GM21786 (cell line): Measurements from ENCODE around the gene OXT.

ENCODE experiments used
- ATAC-seq: cut with Tn5 transposase; IDR thresholded peaks from one replicate; pipeline ENCODE4 v1.9.1; 2021; ENCODE audit not compliant: unreplicated experiment

The OXT gene

DNA sequence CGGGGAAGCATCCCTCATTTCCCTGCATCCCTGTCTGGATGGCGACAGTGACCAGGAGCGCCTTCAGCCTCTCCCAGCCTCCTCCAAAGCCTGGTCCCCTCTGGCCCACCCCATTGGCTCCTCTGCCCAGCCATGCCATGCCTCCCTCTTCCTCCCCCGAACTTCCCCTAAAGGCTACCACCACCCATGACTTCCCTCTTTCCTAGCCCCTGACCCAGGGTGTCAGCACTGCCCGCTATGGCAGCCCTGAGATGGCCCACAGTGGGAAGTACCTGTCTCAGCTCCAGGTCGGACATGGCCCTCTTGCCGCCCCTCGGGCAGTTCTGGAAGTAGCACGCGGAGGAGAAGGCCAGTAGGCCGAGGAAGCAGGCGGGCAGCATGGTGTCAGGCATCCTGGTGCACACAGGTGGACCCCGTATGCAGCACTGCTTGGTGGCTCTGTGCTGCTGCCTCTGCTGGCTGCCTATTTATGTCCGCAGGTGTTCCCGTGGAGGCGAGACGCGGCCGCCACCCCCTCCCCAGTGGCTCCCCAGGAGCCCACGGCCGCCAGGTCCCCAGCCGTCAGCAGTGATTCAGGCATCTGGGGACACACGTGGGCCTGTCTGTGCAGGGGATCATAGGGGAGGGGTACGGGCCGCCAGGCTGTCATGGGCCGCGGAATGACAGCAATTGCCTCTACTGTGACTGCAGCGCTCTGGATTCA lies 13.0 kb downstream of the OXT start, which contains the start of gene AVP:
TSS of gene AVP (minus strand) at position 442 of the 703 bp plus-strand sequence. CDS start at position 392, 50 bp downstream.
- no peak for ATAC-seq

DNA sequence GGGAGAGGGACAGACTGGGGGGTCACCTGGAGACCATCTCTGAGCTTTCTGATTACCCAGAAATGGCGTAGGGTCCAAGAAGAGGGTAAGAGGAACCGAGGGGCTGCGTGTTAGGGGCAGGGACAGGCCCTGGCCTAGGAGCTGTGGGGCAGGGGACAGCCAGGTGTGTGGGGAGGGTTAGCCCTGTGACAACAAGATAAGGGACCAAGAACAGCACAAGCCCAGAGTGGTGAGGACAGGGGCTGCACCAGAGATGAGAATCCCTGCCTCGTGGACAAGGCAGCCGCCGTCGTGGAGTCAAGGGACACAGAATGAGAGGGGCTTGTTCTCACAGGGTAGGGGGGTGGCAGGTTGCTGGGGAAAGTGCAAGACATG lies 13.6 kb downstream of the OXT start:
- no peak for ATAC-seq

DNA sequence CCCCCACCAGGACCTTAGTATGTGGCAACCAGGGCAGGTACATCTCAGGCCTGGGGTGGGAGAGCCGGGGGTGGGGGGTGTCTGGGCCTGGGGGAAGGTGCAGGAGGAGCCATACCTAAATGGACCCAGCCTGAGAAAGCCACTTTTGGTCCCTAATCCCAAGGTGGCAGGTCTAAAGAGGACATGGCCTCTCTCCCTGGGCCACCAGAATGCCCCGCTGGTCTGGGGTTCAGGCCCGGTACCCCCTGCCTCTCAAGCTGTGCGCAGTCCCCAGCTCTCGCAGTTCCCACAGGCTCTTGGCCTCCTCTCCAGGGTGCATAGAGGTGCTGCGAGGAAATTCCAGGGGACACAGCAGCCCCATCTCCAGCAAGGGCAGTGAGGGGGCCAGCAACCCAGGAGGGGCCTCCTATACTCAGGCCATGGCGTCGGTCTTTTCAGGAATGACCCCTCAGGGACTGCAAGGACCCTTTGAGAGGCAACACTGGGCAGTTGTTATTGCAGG lies 14.2 kb downstream of the OXT start:
- ATAC-seq, result no peak

DNA sequence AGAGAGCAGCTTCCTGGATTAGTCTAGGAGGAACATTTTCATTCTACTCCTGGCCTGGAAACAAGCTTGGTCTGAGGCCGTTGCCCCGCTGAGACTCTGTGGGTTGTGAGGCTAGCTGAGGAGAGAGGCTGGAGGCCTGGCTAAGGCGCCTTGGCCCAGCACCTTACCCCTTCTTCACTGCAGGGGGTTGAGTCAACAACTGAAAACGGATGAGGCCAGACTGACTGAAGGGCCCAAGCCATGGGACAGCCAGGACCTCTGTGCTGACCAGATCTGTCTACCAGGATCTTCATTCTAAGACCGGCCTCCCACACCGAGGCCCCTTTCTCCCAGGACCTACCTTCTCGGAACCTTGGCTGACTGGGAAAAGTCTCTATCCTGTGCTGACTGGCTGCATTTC lies 16.6 kb downstream of the OXT start:
- ATAC-seq, result no peak

DNA sequence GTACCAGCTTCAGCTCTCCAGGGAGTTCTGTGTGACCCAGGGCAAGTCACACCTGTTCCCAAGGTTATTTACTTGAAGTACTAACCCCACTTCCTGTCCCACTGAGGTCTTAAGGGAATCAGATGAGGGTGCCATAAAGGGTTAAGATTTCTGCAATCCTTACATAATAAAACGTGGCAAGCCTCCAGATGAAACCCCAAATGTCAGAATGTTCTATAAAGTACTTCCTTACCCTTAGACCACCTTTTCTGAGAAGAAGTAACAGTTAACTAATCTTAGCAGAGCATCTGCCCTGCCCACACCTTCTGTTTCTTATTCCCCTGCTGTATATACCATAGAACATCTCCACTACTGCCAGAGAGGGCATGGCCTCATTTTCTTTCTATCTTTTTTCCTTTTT lies 19.1 kb downstream of the OXT start:
- no peak for ATAC-seq

DNA sequence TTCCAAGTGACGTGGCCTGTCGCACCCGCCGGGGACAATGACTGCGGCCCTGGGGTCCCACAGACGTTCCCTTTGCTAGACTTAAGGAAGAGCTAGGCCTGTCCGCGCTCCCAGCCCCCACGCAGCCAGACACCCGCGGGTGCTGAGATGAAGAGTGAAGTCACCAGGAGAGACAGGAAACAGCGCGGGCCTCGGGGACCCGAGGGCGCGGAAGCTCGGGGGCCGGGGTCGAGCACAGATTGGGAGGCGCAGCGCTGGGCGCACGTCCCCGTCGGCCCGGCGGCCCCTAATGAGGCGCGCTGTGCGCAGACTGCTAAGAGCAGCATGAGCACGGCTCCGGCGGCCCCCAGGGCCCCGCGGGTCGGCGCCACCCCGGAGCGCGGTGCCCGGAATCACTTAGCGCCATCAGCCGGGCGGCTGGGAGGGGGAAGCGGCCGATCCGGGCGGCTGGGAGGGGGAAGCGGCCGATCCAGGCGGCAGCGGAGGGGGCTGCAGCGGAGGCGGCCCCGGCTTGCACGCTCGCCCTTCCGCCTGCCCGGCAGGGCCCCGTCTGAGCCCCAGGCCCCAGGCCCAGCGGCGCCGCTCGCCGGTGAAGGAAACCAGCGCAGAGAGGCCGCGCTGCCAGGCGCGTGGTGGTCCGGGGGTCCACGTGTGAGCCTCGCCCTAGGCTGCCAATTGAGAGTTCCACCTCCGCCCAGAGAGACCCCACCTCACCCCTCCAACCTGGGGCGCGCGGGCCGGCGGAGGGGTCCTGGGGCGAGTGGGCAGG lies 21.4 kb downstream of the OXT start:
- ATAC-seq, result no peak

DNA sequence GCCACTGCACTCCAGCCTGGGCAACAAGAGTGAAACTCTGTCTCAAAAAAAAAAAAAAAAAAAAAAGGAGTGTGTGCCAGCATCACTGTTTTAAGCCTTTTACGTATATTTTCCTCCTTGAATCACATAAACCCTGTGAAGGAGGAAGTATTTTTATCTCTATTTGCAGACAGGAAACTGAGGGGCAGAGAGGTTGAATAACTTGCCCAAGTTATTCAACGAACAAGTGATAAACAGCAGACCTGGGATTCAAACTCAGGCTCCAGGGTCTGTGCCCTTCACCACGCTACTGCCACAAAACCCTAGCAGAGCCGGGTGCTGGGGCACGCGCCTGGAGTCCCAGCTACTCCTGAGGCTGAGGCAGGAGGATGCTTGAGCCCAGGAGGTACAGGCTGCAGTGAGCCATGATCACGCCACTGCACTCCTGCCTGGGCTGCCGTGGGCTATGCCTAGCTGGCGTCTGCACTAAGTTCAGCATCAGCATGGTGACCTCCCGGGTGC lies 22.5 kb downstream of the OXT start:
- ATAC-seq, result no peak

DNA sequence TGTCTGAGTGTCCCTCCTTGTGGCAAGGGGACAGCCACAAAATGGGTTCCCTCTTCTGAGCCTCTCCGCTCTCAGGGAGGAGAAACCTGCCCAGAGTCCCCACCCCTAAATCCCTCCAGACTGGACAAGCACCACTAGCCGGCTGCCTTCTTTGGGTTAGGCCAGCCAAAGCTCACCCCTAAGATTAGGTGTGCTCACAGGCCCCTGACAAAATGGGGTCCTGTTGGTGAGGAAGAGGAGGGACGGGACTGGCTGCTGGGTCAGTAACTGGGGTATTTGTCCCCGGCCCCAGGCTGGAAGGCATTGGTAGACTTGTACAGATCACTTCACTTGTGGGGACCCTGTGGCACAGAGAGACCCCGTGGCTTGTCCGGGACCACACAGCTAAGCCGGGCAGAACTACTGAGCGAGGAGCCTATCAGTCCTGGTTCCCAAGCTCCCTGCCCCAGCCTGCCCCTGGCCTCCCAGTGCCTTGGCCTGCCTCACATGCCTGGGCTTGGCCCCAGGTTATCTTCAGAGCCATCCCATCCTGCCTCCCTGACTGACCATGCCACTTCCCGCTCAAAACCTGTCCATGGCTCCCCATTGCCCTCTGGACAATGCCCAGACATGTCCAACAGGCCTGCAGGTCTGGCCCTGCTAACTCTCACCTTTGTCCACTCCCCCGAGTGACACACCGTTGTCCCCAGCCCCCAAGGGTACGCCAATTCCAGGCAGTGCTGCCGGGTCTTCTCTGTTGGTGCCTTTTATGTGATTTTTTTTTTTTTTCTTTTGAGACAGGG lies 23.6 kb downstream of the OXT start:
- no peak for ATAC-seq

DNA sequence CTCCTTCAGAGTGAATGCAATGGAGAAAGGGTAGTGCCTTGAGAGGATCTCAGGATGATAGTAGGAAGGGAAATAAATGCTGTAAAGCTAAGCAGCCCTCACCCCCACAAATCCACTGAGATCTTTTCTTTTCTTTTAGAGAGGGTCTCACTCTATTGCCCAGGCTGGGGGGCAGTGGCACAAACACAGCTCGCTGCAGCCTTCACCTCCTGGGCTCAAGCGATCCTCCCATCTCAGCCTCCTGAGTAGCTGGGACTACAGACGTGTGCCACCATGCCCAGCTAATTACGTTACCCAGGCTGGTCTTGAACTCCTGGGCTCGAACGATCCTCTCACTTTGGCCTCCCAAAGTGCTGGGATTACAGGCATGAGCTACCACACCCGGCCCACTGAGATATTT lies 29.1 kb downstream of the OXT start:
- no peak for ATAC-seq

DNA sequence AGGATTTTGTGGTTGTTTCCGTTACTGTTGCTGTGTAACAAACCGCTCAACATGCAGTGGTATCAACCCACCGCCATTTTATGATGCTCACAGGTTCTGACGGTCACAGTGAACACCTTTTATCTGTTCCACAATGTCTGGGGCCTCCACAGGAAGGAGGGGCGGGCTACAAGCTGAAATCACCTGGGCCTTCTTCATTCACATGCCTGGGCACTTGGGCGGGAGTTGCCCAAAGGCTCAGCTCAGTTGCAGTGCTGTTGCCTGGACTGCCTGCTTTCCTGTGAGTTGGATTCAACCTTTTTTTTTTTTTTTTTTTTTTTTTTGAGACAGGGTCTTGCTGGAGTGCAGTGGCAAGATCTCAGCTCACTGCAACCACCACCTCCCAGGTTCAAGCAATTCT lies 29.8 kb downstream of the OXT start:
- no peak for ATAC-seq

DNA sequence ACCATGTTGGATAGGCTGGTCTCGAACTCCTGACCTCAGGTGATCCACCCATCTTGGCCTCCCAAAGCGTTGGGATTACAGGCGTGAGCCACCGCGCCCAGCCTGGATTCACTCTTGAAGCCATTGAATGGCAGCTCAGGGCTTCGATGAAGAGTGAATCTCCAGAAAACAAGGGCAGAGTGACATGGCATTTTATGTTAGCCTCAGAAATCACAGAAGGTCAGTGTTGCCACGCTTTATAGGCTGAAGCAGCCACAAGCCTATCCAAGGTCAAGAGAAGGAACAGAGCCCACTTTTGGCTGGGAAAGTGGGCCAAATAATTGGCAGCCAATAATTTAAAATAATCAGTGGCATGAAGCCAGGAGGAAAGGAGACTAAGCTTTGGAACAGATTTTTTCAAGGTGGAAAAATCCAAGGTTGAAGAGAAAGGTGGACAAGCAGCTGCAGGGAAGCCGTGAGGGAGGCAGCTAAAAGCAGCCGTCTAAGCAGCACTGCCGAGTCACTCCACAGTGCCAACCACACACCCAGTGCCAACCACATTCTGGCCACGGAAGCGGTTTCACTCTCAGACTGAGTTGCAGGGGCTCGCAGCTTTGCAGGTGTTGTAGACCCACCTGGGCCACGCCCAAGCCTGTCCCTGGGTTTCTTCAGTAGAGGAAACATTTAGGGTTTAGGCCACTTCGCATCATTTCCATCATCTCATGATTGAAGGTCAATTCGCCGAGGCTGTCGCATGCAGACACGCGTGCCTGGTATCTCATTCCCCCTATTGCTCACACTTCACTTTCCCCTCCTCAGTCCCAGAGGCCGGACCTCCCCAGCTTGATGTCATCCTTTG lies 30.5 kb downstream of the OXT start:
- no peak for ATAC-seq

DNA sequence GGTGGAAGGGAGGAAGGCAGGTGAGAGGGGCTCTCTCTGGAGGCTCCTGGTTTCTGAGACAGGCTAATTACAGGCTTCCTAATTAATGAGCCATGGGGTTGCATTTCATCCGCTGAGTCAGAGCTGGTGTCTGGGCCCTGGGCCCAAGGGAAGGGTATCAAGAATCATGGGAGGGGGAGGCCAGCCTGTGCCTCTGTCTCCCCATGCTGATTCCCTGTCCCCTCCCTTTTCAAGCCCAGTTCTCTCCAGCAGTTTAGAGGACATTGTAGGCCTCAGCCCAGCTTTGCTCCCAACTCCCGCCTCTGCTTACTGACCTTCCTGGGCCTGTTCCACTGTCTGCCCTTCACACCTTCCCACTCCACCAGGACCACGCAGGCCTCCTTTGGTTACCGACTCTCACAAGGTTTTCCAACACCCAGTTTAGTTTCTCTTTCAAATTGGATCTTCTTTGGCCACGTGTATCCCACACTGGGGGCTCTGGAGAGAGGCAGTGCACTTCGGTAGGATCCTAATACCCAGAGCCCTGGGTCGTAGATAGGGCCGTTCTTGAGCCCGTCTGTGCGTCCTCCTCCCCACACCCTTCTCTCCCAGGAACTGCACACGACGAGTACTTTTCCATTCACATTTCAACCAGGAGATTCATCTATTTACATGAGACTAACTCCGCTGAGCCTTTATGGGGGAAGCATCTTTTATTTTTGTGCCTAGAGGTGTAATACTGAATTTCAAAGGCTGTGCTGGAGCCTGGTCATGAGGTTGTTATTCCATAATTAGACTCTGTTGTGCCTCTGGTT lies 31.4 kb downstream of the OXT start:
- ATAC-seq, result no peak

DNA sequence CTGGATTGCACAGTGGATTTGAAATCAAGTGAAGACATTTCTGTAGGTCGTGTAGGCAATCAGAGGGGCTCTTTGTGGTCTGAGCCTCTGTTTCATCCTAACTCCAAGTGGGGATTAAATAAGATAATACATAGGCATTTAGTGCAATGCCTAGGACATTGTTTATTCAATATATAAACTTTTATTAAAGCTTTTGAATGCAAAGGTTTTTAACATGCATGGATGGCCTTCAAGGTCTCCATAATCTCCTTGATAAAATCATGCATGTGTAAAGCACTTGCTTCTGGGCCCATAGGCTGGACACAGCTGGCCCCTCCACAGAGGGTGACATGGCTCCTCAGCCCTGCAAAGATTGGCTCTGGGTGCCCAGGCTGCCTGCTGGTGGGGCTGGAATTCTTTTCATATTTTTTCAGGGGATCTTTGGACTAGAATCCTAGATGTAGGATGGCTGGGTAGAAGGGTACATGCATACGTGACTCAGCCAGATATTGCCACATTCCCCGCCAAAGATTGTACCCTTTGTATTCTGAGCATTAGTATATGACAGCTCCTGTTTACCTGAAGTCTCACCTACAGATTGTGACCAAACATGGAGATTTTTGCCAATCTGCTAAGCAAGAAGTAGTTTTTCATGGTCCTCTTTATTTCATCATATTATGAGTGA lies 32.1 kb downstream of the OXT start:
- no peak for ATAC-seq

DNA sequence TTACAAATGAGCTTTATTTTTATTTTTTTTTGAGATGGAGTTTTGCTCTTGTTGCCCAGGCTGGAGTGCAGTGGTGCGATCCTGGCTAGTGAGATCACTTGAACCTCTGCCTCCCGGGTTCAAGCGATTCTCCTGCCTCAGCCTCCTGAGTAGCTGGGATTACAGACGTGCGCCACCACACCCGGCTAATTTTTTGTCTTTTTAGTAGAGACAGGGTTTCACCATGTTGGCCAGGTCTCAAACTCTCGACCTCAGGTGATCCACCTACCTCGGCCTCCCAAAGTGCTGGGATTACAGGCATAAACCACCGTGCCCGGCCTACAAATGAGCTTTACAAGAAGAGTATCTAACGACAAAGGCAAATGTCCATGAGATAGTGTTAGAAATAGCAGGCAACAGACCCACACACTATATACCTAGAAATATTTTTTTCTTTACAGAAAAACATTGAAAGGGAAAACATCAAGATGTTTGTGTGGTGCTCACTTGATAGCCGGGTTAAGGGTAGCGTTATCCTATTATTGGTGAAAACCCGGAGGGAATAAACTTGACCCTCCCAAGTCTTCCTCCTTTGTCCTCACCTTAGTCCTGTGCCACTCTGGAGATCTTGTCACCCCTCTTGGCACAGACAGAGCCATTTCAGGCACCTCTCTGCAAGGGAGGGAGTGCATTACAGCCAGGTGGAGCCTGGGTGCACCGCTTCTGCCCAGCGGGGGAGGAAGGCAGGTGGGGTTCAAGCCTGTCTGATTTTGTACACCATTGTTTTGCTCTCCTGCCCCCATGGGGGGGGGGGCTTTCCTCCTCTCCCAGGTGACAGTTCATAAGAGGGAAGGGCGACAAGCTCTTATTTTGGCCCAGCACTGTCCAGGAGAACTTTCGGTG lies 34.1 kb downstream of the OXT start:
- no peak for ATAC-seq

DNA sequence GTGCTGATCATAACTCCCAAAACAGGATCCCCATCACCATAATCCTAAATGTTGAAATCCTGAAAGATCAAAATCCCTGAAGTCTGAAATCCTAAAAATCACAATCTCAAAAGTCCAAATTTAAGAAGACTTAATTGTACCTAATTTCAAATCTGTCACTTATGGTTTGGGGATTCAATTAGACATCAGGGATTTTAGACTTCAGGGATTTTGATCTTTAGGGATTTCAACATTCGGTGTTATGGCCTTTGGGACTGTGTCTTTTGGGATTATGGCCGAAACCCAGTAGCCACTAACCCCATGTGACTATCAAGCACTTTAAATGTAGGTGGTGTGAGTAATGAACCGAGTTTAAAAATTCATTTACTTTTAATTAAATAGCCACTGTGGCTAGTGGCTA lies 34.8 kb downstream of the OXT start:
- ATAC-seq, result no peak

DNA sequence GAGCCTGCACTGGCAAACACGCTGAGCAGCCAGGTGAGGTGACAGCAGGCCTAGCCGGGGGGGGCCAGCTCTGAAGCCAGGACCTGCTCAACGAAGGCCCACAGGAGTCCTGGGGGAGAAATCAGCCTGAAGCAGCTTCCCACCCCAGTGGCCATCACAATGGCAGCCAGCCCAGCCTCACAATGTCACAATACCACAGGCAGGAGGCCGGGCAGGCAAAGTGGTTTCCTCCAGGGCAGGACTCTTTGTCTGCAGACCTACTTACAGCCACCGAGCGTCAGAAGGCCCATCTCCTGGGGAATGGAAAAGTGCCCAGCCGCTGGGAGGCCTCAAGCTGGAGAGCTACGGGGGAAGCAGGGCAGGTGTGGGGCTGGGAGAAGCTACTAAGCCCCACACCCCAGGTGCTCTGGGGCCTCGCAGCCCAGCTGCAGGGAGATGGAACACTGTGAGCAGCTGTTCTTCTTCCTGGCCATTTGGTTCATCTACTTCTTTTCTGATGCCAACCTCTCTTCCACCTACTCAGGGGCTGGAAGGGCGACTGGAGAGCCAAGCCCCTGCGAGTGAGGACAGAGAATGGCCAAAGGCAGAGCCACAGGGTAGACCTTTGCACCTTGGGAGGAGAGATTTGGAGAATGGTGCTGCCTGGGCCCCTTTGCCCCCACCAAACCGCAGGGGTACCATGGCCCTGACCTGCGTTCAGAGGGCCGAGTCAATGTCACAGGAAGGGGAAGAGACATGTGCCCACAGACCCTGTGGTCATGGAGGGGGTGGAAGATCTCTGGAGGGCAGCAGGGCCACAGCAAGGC lies 35.4 kb downstream of the OXT start:
- ATAC-seq, result no peak

DNA sequence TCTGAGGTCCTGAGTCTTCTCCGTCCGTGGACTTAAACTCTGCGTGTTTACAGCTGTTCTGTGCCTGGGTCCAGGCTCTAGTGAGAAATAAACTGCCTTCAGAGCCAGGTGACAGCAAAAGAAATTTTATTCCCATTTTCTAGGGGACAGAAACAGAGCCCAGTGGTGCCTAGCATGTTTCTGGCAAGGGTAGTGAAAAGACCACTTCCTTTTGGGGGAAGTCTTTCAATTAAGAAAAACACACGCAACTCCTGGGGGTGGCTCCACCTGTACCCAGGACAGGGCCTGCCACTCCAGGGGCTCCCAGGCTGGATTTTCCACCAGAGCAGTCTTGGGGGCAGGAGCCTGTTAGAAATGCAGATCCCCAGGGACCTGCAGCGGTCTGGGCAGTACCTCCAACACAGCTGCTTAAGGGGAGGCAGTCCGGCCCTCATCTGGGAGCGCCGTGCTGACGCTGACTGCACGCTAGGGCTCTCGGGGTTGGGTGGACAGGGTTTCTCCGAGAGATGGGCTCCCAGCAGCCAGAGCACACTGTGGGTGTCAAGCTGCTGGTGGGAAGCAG lies 36.1 kb downstream of the OXT start:
- ATAC-seq, result no peak
